Measurements from ENCODE around the gene NSUN6.

NSUN6 gene

GRCh38 chr10:18497806-18498369, 153.5 kb downstream of the NSUN6 start:
- no peak for DNase-seq

Data from suppressor macrophage treated with lipopolysaccharide for 1 hour (primary cell).